ENCODE data around the gene NPB.

Gene NPB

DNA sequence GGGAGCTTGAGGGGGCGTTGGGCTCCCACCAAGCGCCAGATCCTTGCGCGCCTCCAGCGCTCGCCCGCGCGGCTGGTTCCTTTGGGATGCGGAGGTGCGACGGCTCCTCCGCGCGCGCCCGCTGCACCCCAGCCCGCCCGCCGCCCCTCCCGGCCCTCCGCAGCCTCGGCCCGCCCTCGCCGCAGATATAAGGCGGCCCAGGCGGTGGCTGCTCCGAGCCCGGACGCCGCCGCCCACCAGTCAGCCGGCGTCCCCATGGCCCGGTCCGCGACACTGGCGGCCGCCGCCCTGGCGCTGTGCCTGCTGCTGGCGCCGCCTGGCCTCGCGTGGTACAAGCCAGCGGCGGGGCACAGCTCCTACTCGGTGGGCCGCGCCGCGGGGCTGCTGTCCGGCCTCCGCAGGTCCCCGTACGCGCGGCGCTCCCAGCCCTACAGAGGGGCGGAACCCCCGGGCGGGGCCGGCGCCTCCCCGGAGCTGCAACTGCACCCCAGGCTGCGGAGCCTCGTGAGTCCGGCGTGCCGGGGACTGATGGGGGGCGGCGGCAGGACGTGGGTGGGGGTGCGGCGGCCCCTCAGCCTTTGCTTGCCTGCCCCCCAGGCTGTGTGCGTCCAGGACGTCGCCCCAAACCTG lies at the start of gene NPB:
NPB (plus strand) TSS at position 216 of the 630 bp plus-strand sequence; CDS start at position 256, 40 bp downstream.
- no peak for DNase-seq

DNA sequence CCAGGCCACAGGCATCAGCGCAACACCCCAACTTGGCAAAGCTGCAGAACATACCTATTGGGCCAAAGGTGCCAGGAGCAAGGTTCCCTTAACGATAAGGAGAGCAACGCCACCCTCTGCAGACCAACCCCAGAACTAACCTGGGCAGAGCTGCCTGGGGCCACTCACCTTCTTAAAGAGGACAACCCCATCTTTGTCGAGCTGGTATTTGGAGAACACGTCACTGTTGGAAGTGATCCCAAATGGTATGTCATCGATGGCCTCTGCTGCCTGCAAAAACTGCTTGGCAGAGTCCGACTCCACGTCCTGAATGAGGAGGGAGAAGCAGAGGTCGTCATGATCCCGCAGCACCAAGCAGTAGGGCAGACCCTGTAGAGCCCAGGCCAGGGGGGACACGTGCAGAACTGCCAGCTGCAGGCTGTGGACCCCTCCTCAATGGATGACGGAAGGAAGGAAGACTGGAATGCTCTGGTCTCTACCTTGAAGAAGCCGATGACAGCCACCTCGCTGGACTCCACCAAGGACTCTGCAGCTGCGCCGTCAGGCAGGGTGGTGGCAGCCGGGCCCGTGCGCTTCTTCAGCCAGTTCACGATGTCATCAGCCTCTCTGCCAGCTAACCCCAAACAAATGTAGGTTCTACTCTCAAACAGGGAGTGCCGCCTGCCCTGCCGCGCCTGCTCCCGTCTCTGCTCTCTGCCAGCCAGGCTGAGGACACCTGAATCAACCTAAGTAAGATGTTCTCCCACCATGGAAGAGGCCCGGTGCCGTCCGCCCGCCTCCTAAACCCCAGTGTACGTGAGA lies 46.9 kb upstream of the NPB start:
- no peak for DNase-seq

DNA sequence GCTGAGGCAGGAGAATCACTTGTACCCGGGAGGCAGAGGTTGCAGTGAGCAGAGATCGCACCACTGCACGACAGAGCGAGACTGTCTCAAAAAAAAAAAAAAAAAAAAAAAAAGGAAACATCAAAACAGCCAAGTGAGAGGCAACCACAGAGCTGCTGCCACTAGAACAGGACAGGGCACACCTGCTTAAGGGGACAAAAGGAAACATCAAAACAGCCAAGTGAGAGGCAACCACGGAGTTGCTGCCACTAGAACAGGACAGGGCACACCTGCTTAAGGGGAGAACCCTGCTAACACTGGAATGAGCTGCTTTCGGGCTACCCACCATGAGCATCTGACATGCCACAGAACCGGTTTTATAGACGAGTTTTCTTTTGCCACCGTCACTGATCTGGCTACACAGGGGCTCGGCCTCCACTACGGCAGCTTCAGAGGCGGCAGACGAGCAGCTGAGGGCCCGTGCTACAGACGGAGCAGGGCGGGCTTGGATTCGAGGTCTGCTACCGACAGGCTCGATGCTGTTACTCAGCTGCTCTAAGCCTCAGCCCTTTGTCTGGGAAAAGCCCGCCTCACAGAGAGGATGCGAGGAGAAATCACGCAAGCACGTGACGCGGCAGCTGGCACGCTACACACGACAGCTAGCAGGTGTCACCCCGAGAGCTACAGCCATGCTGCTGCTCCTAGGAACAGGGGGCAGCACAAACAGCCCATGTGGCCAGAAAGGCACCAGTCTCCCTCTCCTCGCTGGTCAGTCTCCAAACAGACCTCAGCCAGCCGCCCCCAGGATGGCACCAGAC lies 43.7 kb upstream of the NPB start:
- no peak for DNase-seq

DNA sequence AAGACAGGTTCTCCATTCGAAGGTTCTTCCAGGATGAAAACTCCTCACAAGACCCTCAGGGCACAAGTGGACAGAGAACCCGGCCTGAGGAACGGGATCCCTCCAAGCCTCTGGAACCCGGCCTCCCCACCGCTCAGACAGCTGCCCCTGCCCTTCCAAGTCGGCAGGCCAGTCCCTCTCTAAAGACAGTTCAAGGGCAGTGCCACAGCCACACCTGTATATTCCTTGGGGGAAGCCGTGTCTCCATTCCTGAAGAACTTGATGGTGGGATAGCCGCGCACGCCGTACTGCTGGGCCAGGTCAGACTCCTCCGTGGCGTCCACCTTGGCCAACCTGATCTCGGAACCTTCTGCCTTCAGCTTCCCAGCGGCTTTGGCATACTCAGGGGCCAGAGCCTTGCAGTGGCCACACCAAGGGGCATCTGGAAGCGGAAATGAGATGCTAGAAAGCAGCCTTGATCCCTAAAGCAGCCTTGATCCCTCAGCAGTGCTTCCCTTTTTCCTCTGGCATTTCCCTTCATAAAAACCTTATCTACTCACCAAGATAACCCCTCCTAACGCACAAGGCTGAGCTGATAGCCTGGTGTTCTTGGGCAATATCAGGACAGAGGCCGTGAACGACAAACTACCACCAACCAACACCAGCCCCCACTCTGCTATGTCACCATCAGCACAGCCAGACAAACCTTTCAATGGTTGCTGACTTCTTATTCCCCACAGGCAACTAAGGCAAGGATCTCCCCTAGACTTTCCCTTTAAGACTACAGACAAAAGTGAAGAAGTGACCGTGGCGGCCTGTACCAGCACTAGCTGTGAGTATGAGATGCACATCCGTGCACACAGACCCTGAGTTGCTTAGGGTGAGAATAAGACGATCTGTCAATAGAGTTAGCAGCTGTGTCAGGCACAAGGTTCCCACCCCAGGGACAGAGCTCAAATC lies 42.8 kb upstream of the NPB start:
- no peak for DNase-seq

DNA sequence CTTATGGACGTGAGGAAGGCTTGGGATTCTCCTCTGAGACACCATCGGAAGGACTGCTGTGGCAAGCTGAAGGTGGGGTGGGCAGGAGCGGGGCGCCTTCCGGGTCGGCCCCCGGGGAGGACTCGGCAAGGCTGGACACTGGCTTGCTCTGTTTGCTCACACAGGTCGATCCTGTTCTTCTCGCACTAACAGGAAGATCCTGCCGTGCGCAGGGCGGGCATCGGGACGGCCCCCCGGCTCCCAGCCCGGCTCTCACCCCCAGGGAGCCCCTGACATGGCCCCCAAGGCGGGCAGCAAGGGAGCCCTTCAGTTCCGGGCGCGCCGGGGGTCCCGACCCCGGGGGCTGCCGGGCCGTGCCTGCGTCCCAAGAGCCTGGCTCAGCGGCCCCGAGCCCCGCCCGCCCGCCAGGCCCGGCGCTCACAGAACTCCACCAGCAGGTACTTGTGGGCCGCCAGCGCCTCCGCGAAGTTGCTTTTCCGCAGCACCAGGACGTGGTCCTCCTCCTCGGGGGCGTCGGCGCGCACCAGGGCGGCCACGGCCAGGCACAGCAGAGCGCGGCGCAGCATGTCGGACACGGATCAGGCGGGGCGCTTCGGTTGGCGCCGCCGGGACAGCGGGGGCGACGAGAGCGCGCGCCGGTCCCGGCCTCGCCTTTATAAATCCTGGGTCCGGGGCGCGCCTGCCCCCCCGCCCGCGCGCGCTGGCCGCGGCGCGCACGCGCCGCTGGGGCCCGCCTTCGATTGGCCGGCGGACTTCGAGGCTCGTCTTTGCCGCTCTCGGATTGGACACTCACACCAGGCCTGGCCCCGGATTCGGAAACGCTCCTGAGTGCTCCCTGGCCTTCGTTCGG lies 41.9 kb upstream of the NPB start, which contains the start of gene P4HB:
P4HB (minus strand) TSS at position 630 of the 850 bp plus-strand sequence; CDS start at position 566, 64 bp downstream.
- DNase-seq = no peak

DNA sequence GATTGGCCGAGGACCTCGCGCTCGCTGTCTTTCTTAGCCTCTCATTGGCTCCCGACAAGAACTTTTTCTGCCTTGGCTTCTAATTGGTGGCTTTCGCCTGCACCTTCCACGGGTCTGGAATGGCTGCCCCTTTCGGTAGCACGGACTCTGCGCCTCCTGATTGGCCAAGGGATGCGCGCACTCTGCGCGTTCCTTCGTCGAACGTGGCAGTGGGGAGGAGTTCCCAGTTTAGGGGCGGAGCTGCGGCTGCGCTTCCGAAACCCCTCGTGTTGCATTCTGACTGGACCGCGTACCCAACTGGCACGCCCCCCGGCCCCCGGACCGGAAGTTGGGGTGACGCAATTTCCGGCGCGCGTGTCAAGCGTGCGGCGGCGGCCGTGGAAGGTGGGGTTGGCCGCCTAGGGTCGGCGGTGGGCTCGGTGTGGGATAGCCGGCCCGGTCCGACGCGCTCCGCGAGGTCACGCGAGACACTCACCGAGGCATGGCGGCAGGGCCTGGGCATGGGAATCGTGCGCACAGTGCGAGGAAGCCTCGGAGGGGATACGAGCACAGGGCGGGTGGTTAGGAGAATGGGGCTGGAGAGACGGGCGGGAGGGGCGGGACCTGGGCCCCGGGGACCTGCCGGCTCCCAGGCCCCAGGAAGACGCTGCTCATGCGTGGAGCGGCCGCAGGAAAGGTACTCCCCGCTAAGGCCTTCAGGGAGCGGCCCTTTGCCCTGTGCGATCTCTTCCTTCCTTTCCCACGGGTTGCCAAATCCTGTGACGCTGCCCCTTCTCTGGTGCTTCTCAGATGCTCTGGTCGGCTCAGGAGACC lies 41.1 kb upstream of the NPB start:
- DNase-seq = peak; percentile 99

DNA sequence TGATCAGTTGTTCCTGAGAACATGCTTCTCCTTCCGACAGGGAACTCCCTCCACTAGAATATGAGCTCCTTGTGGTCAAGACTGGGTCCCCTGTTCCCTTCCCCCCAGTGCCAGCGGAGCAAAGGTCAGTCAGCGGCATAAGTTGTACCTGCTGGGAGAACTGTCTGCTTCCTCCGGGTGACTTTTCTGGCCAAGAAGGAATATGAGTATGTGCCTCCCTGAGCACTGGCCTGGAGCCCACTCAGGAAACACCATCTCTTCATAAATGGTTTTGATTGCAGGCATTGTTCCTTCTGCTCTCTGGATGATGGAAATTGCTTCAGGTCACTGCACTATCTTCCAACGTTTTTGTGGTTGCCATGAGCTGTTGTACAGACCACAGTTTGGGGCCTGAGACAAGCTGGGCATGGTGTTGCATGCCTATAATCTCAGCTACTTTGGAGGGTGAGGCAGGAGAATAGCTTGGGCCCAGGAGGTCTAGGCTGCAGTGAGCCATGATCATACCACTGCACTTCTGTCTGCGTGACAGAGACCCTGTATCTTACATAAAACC lies 38.8 kb upstream of the NPB start:
- DNase-seq = no peak

DNA sequence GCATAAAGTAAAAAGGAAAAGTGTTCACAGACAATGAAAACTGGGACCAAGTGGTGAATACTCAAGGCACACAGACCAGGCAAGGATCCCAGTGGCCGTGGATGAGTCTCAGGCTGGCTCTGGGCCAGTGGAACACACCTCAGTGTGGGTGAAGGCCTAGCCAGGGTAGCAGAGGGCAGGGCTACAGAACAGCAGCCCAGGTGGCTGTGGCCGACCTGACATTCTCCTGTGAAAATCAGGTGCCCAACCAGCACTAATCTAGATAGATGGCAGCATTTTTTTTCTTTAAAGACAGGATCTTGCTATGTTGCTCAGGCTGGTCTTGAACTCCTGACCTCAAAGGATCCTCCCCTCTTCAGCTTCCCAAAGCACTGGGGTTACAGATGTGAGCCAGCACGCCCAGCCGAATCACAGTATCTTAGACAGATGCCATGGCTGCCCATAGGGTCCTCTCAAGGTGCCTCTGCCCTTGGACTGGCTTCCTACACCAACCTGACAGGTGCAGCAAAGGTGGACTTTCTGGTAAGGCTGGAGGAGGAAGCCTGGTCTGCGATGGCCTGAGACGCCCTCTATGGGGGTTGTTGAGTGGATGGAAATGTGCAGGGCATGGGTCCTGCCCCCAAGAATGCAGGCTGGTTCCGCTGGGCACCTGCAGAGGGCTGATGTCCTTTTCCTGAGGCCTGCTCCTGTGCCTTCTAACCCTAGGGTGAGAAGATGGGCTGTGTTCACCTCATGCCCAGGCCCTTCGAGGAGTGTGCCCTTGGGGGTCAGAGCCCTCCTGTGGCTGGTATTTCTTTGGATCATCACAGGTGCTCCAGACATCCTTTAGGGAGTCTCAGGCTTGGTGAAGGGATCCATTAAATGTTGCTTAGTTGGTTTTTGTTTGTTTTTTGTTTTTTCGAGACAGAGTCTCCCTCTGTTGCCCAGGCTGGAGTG lies 37.9 kb upstream of the NPB start:
- DNase-seq = no peak

DNA sequence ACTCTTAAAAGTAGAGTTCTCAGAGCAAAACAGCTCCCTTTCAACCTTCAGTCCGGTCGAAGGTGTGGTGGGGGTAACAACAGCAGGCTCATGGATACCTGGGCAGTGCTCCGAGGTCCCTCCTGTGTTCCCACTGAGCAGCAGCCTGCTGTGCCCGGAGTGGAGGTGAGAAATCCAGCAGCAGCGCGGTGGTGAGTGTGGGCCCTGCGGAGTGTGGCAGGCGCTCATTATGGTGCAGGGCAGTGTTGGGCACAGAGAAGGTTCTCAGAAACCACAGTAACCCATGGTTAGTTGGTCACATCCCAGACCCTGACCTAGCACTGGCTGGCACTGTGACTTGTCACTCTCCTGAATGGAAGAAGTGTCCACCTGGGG lies 36.7 kb upstream of the NPB start:
- no peak for DNase-seq

DNA sequence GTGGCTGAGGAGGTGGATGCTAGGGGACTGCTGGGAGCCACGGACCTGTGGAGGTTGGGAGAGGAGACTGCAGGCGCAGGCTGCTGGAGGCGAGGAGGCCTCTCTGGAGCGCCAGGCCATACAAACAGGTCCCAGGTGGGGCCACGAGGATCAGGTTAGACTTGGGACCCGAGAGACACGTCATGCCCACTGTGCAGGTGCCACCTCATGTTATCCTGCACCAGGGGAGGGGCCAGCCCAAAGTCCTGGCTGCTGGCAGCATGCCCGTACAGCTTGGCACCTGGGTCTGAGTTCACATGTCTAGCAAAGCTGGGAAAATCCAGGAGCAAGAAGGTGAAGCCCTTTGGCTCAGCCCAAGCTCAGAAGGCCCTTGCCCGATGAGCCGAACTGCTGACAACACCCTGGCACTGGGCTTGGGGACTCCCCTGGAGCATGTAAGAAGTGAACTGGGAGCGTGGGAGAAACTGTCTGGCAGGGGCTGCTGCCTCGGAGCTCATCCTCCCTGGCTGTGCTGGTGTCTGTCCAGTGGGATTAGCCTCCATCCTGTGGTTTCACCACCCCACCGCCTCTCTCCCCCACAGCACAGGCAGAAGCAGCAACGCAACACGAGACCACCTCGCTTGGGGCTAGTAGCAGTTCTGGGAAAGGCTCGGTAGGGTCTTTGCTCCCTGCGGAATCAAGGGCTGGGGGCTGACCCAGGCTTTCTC lies 36.2 kb upstream of the NPB start:
- DNase-seq = no peak

DNA sequence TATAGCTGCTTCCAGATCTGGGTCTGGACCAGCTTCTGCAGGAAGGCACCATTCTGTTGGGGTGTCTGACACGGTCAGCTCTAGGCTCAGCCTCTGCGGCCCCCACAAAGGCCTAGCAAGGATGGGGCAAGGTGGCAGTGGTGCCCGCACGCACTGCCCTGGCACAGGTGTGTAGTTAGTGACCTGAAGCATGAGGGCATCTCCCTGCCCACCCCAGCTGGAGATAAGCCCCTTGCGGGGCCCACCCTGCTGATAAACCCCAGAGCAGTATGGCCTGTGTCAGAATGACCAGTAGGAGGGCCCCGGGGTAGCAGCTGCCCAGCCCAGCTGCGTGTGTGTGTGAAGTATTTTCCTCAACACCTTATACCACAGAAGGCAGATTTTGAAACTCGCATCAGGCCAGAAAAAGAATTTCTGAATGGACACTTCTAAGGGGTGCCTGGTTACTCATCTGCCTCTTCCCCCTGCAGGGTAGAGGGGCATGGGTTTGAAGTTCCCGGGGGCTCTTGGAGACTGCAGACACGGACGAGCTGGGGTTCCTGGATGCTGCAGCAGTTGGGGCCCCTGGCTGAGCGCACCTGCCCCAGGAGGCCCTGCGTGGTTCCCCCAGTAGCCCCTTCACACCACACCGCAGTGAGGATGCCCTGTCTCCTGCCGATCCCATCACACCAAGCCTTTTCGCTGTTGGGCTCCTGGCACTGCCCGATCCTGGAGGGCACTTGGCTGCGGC lies 35.4 kb upstream of the NPB start:
- no peak for DNase-seq

DNA sequence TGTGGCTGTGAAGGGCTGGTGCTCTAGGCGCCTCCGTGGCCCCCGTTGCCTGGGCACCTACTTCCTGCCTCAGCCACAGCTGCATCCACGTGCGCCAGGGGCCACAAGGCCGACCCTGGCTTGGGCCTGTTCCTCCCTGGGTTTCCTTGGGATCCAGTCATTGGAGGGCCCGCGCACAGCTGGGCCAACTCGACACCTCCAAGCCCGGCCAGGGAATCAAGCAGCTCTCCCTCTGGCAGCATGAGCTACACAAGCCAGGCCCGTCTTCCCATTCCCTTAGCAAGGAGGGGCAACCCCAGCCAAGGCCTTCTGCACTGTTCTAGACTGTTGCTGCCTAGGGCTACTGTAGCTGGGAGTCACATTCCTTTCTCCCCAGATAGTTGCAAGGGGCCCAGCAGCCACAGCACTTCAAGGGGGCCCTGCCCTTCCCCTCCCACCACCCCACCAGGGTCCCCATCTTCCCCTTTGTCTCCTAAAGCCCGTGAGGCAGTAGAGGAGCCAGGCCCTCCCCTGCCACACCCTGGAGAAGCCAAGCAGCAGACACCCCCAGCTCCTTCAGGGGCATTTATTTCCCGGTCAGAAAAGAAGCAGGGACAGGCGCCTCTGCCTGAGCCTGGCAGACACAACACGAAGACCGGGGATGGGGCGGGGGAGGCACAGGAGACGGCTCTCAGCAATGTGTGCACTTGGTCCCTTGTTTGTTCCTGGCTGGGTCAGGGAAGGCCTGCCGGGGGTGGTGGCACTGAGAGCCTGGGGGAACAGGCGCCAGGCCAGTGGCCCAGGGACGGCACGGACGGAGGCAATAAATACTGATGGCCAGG lies 34.7 kb upstream of the NPB start:
- no peak for DNase-seq

DNA sequence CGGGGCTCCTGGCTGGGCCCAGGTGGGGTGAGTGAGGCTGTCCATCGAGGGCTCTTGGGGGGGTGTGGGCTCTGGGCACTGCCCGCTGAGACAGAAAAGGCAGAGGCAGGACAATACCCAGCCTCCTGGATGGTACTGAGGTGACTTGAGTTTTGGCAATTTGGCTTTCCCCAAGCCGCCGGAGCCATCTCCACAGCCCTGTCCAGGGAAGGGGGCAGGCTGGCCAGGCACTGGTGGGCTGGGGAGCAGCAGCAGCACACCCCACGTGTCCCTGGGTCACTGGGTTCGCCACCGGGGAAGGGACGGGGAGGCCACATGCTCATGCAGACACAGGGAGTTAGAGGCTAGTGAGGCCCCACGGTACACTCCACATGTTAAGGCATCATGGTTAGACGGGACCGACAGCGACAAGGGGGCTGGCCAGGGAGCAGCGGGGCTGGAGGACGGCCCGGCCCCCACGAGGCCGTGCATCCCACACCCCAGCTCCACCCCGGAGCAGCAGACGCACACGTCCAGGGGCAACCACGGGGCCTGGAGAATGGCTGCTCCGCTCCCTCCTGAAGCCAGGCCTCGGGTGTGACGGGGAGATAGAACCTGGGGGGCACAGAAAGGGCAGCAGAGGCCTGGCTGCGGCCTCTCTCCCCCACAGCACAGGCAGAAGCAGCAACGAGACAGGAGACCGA lies 33.9 kb upstream of the NPB start:
- no peak for DNase-seq

DNA sequence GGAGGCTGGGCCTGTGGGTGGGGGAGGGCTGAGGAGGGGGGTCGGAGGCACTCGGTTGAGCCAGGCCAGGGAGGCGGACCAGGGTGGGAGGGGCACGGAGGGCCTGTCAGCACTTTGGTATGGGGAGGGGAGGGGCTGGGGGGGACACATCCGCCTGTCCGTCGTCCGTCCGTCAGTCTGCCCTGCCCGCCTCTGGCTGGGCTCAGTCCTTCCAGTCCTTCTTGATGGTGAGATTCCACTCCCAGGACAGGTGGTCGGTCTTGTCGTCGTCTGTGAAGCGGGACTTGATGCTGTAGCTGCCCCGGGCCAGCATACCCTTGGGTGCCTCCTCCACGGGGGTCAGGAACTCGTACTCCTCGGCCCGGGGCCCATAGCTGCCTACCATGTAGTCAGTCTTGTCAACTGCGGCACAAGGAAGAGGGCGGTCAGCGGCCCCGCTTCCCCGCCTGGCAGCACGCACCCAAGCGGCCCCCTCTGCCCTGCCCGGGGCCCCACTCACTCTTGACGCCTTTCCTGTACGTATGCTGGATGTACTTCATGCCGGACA lies 33.3 kb upstream of the NPB start:
- DNase-seq = no peak

DNA sequence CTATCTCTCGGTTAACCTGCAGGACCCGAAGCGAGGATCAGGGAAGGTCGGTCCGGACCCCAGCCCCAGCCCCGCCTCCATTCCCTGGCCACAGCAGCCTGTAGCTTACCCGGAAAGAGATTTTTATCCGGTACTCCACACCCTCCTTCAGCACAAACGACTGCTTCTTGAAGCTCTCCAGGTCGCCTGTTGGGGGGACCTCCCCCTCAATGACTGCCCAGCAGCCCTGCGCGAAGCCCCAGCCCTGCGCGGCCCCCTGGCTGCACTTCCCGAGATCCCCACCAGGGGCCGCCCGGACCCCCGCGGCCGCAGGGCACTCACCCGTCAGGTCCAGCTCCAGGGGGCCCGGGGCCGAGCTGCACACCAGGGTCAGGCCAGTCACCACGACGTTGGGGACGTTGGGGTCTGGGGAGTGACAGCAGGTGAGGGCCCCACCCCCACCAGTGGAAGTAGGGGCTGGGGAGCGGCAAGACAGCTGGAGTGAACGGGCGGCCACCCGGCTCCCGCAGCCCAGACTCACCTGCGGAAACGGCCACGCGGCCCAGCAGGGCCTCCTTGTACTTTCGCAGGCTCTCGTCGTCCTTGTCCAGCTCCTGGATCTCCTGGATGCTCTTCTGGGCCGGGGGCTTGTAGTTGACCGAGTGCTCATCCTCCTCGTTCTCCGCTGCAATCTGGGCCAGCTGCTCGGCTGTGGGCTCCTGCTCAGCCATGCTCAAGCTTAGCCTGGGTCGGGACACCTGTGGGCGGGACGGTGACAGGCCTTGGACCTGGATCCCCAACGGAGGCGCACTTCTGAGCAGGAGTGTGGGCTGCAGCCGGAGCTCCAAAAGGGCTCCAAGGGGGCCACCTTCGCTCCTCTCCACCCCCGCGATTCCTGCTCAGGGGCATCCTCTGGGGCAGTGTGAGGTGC lies 32.6 kb upstream of the NPB start:
- DNase-seq = no peak
